HL-60 (cell line): Measurements from ENCODE around the gene PARD6B.

Experiments
- DNase-seq, 2 experiments: peaks; one replicate each; pipeline ENCODE4 v3.0.0-alpha.2; 2010 to 2020; ENCODE audit warnings: low read depth in 1 of 2, low spot score in 1 of 2
- H3K27ac ChIP-seq: fragments of 250-450 bp; sonication (Bioruptor Pico); replicated peaks from 2 replicates; pipeline ENCODE4 v1.5.1; 2020; ENCODE audit warnings: mild to moderate bottlenecking, moderate library complexity
- H3K27me3 ChIP-seq: fragments of 250-450 bp; sonication (Bioruptor Pico); 2 replicates; pipeline ENCODE4 v1.5.1; 2021; ENCODE audit warnings: mild to moderate bottlenecking, moderate library complexity; ENCODE audit not compliant: insufficient read depth, poor library complexity, severe bottlenecking
- H3K4me3 ChIP-seq: replicated peaks from 2 replicates; pipeline ENCODE4 v1.5.1; 2011; ENCODE audit warnings: mild to moderate bottlenecking, control low read depth, low read length; ENCODE audit not compliant: insufficient read depth
- CTCF ChIP-seq: IDR thresholded peaks from one replicate; pipeline ENCODE4 v1.5.1; 2011; ENCODE audit warnings: low read length, control low read depth, inconsistent platforms; ENCODE audit not compliant: insufficient read depth
- GABPA ChIP-seq: IDR thresholded peaks from 2 replicates; pipeline ENCODE4 v1.6.1; 2012; ENCODE audit warnings: low read depth
- POLR2AphosphoS5 ChIP-seq: IDR thresholded peaks from 2 replicates; pipeline ENCODE4 v1.6.1; 2012; ENCODE audit warnings: low read depth
- SPI1 ChIP-seq: IDR thresholded peaks from 2 replicates; pipeline ENCODE4 v1.6.1; 2012; ENCODE audit warnings: low read depth, mild to moderate bottlenecking, borderline replicate concordance
- TF ChIP-seq, protein P1 (sequence below): IDR thresholded peaks from 2 replicates; pipeline ENCODE4 v1.6.1; 2012; ENCODE audit warnings: low read depth; ENCODE audit not compliant: insufficient replicate concordance

PARD6B gene

DNA sequence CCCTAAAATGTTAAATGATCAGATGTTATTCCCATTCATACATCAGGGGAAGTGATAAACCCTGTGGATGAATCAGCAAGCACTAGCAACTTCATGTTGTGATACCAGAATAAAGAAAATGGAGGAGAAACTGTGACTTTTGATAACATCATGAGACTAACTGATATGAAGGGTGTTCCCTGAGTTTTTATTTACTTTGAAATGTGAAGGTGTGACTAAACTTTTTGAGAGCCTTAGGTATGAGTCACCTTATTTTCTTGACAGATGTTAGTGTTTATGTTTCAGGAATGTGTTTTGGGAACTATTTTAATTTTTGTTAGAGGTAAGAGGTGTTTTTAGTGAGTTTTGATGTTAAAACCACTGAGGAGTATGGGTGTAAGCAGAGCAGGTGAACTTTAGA lies 4.4 kb downstream of the PARD6B start:
- Histone ChIP-seq H3K27ac (no peak overlapping the region), H3K27me3 (no peaks in the 10 kb centered on the region), H3K4me3 (no peak overlapping the region)
- TF ChIP-seq, protein P1, sequence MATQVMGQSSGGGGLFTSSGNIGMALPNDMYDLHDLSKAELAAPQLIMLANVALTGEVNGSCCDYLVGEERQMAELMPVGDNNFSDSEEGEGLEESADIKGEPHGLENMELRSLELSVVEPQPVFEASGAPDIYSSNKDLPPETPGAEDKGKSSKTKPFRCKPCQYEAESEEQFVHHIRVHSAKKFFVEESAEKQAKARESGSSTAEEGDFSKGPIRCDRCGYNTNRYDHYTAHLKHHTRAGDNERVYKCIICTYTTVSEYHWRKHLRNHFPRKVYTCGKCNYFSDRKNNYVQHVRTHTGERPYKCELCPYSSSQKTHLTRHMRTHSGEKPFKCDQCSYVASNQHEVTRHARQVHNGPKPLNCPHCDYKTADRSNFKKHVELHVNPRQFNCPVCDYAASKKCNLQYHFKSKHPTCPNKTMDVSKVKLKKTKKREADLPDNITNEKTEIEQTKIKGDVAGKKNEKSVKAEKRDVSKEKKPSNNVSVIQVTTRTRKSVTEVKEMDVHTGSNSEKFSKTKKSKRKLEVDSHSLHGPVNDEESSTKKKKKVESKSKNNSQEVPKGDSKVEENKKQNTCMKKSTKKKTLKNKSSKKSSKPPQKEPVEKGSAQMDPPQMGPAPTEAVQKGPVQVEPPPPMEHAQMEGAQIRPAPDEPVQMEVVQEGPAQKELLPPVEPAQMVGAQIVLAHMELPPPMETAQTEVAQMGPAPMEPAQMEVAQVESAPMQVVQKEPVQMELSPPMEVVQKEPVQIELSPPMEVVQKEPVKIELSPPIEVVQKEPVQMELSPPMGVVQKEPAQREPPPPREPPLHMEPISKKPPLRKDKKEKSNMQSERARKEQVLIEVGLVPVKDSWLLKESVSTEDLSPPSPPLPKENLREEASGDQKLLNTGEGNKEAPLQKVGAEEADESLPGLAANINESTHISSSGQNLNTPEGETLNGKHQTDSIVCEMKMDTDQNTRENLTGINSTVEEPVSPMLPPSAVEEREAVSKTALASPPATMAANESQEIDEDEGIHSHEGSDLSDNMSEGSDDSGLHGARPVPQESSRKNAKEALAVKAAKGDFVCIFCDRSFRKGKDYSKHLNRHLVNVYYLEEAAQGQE: no peak
- TF ChIP-seq GABPA (no peak), POLR2AphosphoS5 (no peak), SPI1 (no peak), CTCF (no peak)
- no peak for DNase-seq

- DNase-seq: no peak
- no peak for TF ChIP-seq SPI1
- Histone ChIP-seq H3K4me3 (no peak overlapping the region), H3K27me3 (no peaks in the 10 kb centered on the region), H3K27ac (no peak overlapping the region)
Observed at GRCh38 chr20:50737352-50737751, 6.0 kb downstream of the PARD6B start.

GRCh38 chr20:50743087-50743486 lies 11.7 kb downstream of the PARD6B start:
- Histone ChIP-seq H3K27ac (no peak overlapping the region), H3K27me3 (no peaks in the 10 kb centered on the region), H3K4me3 (no peak overlapping the region)
- no peak for DNase-seq
- TF ChIP-seq, protein P1: no peak
- TF ChIP-seq CTCF (no peak), GABPA (no peak), SPI1 (no peak), POLR2AphosphoS5 (no peak)

GRCh38 chr20:50744143-50744792 lies 12.9 kb downstream of the PARD6B start:
- Histone ChIP-seq H3K27me3 (no peaks in the 10 kb centered on the region), H3K27ac (no peak overlapping the region), H3K4me3 (no peak overlapping the region)
- no peak for TF ChIP-seq POLR2AphosphoS5
- no peak for TF ChIP-seq SPI1
- TF ChIP-seq, protein P1: no peak
- DNase-seq: no peak
